ENCODE results near the gene EMC10. TPM values are rescaled to one million over a fixed set of nuclear protein-coding genes. Genes with fewer than 3 reads are reported as not detected.

The EMC10 gene
- total and polyA plus RNA-seq, 4 donors: 17.1 to 132 (median 40.5) TPM

- no peak overlapping the region for H3K9ac ChIP-seq (ENCODE audit: low read depth in 1 of 2, low read length in 2 of 2)
- WGBS: 62% methylated on average over 53 of the region's 53 CpGs
- no peaks in the 10 kb centered on the region for H3K9me3 ChIP-seq (ENCODE audit: control insufficient read depth in 4 of 4, low read length in 3 of 4)
- no peak overlapping the region for H3K27ac ChIP-seq (ENCODE audit: low read depth in 1 of 2, low read length in 2 of 2)
- TF ChIP-seq ATF3 (IDR thresholded peaks at IDR 0.05): no peak
- TF ChIP-seq JUND (IDR thresholded peaks at IDR 0.05): no peak
- TF ChIP-seq EGR1 (IDR thresholded peaks at IDR 0.05; ENCODE audit: low read depth in 2 of 2): no peak
- no peak for TF ChIP-seq RAD21 (IDR thresholded peaks at IDR 0.05)
- H3K27me3 ChIP-seq (ENCODE audit: control insufficient read depth in 4 of 4, insufficient read depth in 4 of 4, low read length in 3 of 4): no peaks in the 10 kb centered on the region
- no peak for DNase-seq (ENCODE audit: low spot score)
- H3K4me1 ChIP-seq (ENCODE audit: control insufficient read depth in 4 of 4, insufficient read depth in 4 of 4, low read length in 3 of 4): peaks cover 6 to 14% (median 10%) of the 10 kb centered on the region in 4 donors
- no peaks in the 10 kb centered on the region for H3K36me3 ChIP-seq (ENCODE audit: control insufficient read depth in 4 of 4, insufficient read depth in 3 of 4, low read depth in 1 of 4, low read length in 3 of 4)
- H3K4me3 ChIP-seq (ENCODE audit: low read depth in 1 of 3, low read length in 3 of 3): no peak overlapping the region
Measured at GRCh38 chr19:50516964-50517703, 40.8 kb downstream of the EMC10 start.

DNA sequence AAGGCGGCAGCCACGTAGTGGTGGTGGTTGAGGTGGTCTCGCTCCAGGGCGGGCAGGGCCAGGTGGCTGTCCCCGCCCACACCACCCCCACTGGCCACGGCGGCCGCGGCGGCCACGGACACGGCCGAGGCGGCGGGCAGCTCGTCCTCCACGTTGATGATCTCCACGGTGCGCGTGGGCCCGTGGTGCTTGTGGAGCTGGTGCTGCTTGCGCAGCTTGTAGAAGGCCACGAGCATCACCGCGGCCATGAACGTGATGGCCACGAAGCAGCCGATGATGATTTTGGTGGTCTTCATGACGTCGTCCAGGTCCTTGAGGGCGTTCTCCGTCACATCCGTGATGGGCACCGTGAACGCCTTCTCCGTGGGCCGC, 41.4 kb downstream of the EMC10 start:
- WGBS: 96% methylated on average over 37 of the region's 37 CpGs
- Histone ChIP-seq H3K4me1 (ENCODE audit: control insufficient read depth in 4 of 4, insufficient read depth in 4 of 4, low read length in 3 of 4) (peaks cover 2 to 8% (median 5%) of the 10 kb centered on the region in 4 donors), H3K9me3 (ENCODE audit: control insufficient read depth in 4 of 4, low read length in 3 of 4) (no peaks in the 10 kb centered on the region), H3K27me3 (ENCODE audit: control insufficient read depth in 4 of 4, insufficient read depth in 4 of 4, low read length in 3 of 4) (no peaks in the 10 kb centered on the region), H3K27ac (ENCODE audit: low read depth in 1 of 2, low read length in 2 of 2) (no peak overlapping the region), H3K36me3 (ENCODE audit: control insufficient read depth in 4 of 4, insufficient read depth in 3 of 4, low read depth in 1 of 4, low read length in 3 of 4) (no peaks in the 10 kb centered on the region), H3K4me3 (ENCODE audit: low read depth in 1 of 3, low read length in 3 of 3) (no peak overlapping the region), H3K9ac (ENCODE audit: low read depth in 1 of 2, low read length in 2 of 2) (no peak overlapping the region)
- DNase-seq (ENCODE audit: low spot score): no peak
- no peak for TF ChIP-seq SP1 (IDR thresholded peaks at IDR 0.05)
- no peak for TF ChIP-seq FOXA1 (IDR thresholded peaks at IDR 0.05)
- TF ChIP-seq, protein P1, sequence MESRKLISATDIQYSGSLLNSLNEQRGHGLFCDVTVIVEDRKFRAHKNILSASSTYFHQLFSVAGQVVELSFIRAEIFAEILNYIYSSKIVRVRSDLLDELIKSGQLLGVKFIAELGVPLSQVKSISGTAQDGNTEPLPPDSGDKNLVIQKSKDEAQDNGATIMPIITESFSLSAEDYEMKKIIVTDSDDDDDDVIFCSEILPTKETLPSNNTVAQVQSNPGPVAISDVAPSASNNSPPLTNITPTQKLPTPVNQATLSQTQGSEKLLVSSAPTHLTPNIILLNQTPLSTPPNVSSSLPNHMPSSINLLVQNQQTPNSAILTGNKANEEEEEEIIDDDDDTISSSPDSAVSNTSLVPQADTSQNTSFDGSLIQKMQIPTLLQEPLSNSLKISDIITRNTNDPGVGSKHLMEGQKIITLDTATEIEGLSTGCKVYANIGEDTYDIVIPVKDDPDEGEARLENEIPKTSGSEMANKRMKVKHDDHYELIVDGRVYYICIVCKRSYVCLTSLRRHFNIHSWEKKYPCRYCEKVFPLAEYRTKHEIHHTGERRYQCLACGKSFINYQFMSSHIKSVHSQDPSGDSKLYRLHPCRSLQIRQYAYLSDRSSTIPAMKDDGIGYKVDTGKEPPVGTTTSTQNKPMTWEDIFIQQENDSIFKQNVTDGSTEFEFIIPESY (IDR thresholded peaks at IDR 0.05): no peak
- no peak for TF ChIP-seq TAF1 (conservative IDR thresholded peaks at IDR 0.05)
- TF ChIP-seq MAX (IDR thresholded peaks at IDR 0.05): no peak
- TF ChIP-seq HNF4A (conservative IDR thresholded peaks at IDR 0.05): no peak
- TF ChIP-seq YY1 (IDR thresholded peaks at IDR 0.05): no peak
- TF ChIP-seq, protein P2, sequence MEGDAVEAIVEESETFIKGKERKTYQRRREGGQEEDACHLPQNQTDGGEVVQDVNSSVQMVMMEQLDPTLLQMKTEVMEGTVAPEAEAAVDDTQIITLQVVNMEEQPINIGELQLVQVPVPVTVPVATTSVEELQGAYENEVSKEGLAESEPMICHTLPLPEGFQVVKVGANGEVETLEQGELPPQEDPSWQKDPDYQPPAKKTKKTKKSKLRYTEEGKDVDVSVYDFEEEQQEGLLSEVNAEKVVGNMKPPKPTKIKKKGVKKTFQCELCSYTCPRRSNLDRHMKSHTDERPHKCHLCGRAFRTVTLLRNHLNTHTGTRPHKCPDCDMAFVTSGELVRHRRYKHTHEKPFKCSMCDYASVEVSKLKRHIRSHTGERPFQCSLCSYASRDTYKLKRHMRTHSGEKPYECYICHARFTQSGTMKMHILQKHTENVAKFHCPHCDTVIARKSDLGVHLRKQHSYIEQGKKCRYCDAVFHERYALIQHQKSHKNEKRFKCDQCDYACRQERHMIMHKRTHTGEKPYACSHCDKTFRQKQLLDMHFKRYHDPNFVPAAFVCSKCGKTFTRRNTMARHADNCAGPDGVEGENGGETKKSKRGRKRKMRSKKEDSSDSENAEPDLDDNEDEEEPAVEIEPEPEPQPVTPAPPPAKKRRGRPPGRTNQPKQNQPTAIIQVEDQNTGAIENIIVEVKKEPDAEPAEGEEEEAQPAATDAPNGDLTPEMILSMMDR (IDR thresholded peaks at IDR 0.05; ENCODE audit: low read depth, low read length, missing input control): no peak
- TF ChIP-seq NR2F2 (IDR thresholded peaks at IDR 0.05): no peak
- TF ChIP-seq ATF3 (IDR thresholded peaks at IDR 0.05): no peak
- no peak for TF ChIP-seq RXRA (IDR thresholded peaks at IDR 0.05)
- no peak for TF ChIP-seq HNF4G (IDR thresholded peaks at IDR 0.05)
- no peak for TF ChIP-seq RAD21 (IDR thresholded peaks at IDR 0.05)
- no peak for TF ChIP-seq GABPA (IDR thresholded peaks at IDR 0.05 in 1 of 2, conservative IDR thresholded peaks at IDR 0.05 in 1 of 2)
- no peak for TF ChIP-seq REST (IDR thresholded peaks at IDR 0.05)
- TF ChIP-seq EGR1 (IDR thresholded peaks at IDR 0.05; ENCODE audit: low read depth in 2 of 2): no peak
- no peak for TF ChIP-seq JUND (IDR thresholded peaks at IDR 0.05)
